NCI-H2196 (cell line): ENCODE results near the gene SLC38A7.
"Not testable (repeated sequence)": the region's sequence is repeated elsewhere in the genome, so short reads cannot be mapped to it uniquely, and the experiment has no call there.

Experiments used
- DNase-seq: peaks from one replicate; lab custom pipeline; 2025; ENCODE audit not compliant: unreplicated experiment; lab: John Stamatoyannopoulos, UW

SLC38A7 gene

DNA sequence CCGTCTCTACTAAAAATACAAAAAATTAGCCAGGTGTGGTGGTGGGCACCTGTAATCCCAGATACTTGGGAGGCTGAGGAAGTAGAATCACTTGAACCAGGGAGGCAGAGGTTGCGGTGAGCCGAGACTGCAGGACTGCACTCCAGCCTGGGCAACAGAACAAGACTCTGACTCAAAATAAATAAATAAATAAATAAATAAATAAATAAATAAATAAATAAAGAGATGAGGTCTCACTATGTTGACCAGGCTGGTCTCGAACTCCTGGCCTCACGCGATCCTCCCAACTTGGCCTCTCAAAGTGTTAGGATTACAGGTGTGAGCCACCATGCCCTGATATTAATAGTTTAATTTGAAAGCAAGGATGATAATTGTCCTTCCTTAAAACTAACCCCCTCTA lies 47.5 kb downstream of the SLC38A7 start:
- not testable (repeated sequence) for DNase-seq

DNA sequence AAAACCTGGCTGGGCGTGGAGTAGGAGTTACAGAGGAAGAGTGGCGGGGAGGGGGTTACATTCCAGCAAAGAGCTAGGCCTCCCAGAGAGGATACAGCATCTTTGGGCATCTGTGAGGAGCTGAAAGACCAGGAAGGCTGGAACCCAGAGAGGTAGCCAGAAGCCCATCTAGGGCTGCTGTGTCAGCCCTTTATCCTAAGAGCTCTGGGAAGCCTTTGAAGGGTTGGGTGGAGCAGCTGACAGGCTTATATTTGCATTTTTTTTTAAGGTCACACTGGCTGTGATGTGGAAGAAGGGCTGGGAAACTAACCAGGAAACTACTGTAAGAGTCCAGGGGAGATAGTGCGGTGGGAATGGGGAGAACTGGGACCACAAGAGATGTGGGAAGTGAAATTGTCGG lies 48.1 kb downstream of the SLC38A7 start:
- no peak for DNase-seq

DNA sequence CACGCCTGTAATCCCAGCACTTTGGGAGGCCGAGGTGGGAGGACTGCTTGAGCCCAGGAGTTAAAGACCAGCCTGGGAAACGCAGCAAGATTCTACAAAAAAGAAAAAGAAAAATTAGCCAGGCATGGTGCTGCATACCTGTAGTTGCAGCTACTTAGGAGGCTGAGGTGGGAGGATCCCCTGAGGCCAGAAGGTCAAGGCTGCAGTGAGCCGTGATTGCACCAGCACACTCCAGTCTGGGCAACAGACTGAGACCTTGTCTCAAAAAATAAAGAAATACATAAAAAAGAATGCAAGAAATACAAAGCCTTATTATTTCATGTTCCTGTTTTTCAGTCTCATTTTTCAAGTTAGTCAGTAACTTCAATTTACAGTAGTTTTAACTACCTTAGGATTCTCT lies 49.1 kb downstream of the SLC38A7 start:
- DNase-seq = no peak

DNA sequence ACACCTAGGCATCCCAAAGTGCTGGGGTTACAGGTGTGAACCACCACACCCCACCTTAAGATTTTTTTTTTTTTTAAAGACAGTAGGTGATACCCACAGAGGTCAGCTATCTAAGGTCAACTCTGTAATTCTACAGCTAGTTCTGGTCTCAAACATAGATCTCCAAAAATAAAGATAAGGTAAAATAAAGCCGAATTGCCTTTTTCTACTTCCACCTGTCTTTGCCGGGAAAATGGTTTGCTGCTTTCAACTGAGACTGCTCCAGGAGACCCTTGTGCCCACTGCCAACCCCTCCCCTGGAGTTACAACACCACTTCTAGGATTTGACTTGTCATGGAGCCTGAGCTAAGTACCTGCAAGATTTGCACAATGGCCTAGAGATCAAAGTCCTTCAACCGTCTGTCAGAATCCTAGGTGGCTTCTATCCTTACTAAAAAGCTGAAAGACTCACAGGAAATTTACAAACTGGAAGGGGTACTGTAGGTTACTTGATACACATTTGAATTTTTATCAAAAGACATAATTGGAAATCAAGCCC lies 50.2 kb downstream of the SLC38A7 start:
- DNase-seq = no peak

DNA sequence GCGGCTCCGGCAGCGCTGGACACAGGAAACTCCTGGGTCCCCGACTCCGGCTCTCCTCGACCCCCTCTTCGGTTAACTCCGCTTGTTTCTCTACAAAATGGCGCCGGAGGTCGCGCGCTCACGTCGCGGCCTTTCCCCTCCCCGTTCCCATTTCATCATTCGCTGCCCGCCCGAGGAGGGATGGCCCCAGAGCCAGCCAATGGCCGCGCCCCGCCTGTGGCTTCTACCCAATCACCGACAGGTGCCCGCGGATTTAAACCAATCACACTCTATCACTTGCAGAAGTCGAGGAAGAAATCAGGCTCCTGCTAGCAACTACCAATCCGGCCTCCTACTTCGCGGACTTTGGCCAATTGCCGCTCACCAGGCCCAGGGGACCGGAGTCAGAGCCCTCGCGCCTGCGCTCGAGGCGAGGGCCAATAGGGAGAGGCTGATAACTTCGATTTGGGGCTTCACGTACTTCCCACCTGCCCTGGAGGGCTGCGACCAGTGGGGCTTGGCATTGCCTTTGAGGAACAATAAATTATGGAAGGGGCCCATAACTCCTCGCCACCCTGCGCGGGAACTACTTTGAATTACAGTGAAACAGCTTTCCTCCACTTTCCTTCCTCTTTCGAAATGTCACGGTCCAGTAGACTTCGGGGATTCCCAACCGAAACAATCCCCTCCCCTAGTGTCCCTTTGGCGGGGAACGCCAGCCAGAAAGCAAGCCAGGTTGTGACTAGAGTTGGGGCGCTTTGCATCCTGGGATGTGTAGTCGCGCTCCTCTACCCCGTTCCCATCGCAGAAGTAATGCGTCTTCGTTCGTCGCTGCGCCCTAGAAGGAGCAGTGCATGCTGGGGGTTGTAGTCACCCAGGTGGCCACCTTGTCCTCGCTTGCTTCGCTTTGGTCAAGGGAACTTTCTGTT lies 54.6 kb downstream of the SLC38A7 start, which contains the start of gene CNOT1:
TSS of gene CNOT1 (minus strand) at position 94 of the 908 bp plus-strand sequence. CDS start 30,489 bp downstream, outside the sequence.
- DNase-seq = peak; percentile 91

DNA sequence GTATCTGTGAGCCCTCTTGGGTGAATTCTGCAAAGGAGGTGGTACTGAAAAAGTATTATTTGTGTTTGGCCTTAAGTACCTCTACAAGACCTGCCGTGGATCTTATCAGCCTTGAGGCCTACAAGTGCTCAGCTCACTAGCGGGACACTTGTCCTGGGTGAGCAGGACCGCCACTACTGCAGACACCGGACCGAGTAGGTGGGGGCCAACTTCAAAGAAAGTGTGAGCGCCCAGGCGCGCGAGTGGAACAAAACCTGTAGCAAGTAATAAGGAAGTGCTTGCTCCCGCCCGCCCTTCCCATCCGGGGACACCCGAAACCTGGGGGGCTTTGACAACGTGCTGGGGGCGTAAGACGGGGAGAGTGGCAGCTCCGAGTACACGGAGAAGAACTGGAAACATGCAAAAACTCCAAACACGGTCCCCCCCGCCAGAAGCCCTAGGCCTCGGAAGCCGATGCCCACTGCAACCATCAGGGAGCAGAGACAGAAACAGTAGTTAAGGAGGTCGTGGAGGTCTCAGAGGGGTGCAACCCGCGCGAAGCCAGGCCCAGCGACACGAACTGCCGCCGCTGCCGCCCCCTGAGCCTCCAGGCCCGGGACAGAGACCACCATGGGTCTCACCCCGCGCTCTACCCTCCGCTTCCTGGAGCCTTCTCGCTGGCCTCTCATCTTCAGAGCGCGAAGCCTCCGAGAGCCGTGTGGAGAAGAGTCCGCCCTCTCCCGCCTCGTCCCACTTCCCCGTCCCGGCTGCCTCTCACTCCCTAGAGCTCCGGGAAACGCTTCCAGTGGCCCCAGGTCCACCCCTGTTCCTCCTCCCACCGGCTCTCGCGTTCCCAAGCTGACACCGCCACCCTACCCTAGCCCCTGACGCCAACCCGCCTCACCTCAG lies 55.5 kb downstream of the SLC38A7 start:
- no peak for DNase-seq

DNA sequence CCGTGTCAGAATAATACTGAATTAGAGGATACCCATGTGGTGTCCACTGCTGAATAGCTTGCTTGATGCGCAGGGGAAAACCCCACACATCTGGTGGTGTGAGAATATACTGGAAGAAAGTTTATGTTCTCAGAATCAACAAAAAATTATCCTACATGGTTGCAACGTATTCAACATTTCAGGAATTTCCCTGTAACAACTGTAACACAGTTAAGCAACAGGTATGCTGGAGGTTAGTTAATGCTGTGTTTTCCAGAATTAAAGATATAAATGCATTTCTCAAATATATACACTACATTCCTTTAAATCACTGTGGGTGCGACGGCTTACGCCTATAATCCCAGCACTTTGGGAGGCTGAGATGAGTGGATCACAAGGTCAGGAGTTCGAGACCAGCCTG lies 60.4 kb downstream of the SLC38A7 start:
- no peak for DNase-seq

DNA sequence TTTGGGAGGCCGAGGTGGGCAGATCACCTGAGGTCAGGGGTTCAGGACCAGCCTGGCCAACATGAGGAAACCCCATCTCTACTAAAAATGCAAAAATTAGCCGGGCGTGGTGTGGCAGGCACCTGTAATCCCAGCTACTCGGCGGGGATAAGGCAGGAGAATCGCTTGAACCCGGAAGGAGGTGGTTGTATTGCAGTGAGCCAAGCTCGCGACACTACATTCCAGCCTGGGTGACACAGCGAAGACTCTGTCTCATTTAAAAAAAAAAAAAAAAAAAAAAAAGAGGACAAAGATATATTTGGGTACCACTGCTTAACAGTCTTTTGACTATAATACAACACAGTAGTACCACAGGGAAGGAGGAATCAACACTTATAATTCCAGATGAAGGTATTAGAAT lies 64.2 kb downstream of the SLC38A7 start:
- no peak for DNase-seq

DNA sequence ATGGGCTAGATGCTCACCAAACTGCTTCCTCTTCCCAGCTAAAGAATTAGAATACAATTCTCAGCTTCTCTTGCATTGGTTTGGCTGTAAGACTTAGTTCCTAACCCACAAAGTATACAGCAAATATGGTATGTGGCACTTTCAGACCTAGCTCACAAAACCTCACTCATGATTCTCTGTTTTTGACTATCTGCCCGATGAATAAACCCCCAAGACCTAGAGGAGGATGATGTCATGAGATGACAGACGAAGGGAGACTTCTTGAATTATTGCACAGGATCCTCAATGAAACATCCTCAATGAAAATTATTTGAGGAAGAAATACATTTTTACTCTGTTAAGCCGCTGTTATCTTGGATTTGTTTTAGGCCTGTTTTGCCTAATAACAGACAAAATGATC lies 69.3 kb downstream of the SLC38A7 start:
- no peak for DNase-seq
